Body of pancreas (tissue), 4 donors: Measurements from ENCODE around the gene NT5C.

Experiments used
- POLR2A ChIP-seq, 3 donors: fragments of 450-650 bp; IDR thresholded peaks; one replicate each; pipeline ENCODE4 v1.6.1; 2016; ENCODE audit warnings: antibody characterized with exemption in 3 of 3, mild to moderate bottlenecking in 2 of 3
- TF ChIP-seq, protein P1 (sequence below), 7 experiments: fragments of 450-650 bp in 4 of 7; fragments of 200-600 bp in 3 of 7; sonication (generic) in 3 of 7; IDR thresholded peaks; one replicate each; pipeline ENCODE4 v1.5.1; 2016 to 2019; ENCODE audit warnings: antibody characterized with exemption in 7 of 7

DNA sequence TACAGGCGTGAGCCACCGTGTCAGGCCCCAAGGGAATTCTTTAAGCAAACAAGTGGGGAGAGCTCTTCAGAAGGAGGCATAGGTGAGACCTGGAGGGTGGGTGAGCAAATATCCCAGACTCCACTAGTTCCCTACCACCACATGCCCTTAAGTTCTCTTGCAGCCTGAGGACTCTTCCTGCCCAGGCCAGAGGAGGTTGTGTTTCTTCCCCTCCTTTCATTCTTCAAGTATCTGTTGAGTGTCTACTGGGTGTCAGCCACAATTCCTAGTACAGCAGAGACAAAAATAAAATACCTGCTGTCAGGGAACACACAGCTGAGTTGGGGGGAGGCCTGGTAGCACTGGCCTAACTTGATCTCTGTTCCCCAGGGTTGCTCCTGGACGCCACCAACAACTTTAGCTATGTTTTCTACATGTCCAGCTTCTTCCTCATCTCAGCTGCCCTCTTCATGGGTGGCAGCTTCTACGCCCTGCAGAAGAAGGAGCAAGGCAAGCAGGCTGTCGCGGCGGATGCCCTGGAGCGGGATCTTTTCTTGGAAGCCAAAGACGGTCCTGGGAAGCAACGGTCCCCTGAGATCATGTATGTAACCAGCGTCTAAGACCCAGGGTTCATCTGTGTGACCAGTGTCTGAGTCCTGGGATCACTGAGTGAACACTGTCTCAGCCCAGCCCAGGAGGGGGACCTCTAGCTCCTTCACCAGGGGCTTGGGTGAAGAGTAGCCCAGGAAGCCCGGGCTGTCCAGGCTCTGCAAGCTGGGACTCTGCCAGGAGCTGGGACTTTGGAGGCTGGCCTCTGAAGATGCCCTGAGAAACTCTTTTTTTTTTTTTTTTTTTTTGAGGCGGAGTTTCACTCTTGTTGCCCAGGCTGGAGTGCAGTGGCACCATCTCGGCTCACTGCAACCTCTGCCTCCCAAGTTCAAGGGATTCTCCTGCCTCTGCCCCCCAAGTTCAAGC, 27.7 kb downstream of the NT5C start:
- TF ChIP-seq, protein P1, sequence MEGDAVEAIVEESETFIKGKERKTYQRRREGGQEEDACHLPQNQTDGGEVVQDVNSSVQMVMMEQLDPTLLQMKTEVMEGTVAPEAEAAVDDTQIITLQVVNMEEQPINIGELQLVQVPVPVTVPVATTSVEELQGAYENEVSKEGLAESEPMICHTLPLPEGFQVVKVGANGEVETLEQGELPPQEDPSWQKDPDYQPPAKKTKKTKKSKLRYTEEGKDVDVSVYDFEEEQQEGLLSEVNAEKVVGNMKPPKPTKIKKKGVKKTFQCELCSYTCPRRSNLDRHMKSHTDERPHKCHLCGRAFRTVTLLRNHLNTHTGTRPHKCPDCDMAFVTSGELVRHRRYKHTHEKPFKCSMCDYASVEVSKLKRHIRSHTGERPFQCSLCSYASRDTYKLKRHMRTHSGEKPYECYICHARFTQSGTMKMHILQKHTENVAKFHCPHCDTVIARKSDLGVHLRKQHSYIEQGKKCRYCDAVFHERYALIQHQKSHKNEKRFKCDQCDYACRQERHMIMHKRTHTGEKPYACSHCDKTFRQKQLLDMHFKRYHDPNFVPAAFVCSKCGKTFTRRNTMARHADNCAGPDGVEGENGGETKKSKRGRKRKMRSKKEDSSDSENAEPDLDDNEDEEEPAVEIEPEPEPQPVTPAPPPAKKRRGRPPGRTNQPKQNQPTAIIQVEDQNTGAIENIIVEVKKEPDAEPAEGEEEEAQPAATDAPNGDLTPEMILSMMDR (IDR thresholded peaks at IDR 0.05), result no peak
- no peak for TF ChIP-seq POLR2A (IDR thresholded peaks at IDR 0.05)
